Measurements from ENCODE around the gene UBE2E2.

Gene UBE2E2

DNA sequence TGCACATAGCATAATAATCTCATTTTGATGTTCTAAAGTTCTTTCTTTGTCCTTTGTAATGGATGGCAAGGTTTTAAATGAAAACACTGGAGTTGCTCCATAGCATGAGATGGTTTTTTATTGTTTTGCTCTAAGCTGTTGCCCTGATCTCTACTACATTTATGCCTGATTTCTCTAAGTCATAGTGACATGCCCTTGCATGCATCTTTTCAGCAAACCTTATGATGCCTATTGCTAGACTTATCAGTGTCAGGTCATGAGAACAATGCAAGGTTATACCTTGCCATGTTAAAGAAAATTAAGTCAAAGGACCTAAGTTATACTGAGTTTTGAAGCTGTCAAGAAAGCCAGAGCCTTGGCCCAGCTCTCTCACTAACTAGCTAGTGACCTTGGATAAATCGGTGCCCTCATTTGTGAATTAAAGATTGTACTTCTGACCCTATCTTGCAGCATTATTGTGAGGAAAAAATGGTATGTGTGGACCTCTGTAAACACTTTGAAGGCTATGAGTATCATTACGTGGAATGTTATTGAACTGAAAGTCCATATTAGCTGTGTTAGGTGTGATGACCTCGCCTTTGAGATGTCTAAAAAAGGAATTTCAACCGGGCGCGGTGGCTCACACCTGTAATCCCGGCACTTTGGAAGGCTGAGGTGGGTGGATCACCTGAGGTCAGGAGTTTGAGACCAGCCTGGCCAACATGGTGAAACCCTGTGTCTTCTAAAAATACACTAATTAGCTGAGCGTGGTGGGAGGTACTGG is 346.2 kb downstream of the UBE2E2 start:
- DNase-seq: no peak

GRCh38 chr3:23550402-23550801 is 347.3 kb downstream of the UBE2E2 start:
- no peak for DNase-seq

- DNase-seq: no peak
Observed at GRCh38 chr3:23552506-23552905, 349.4 kb downstream of the UBE2E2 start.

- no peak for DNase-seq
Observed at GRCh38 chr3:23553353-23553752, 350.2 kb downstream of the UBE2E2 start.

GRCh38 chr3:23565041-23565775 is 362.1 kb downstream of the UBE2E2 start:
- DNase-seq: no peak

DNA sequence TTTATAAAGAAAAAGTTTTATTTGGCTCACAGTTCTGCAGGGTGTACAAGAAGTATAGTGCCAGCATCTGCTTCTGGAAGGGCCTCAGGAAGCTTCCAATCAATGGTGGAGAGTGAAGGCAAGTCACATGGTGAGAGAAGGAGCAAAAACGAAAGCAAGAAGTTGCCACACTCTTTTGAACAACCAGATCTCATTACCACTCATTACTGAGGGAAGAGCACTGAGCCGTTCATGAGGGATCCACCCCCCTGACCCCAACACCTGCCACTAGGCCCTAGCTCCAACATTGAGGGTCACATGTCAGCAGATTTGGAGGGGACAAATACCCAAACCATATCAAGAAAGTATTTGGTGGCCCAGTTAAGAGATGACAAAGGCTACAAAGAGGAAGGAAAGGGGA is 363.4 kb downstream of the UBE2E2 start:
- no peak for DNase-seq

GRCh38 chr3:23567917-23568316 is 364.8 kb downstream of the UBE2E2 start:
- DNase-seq: no peak

GRCh38 chr3:23573827-23574226 is 370.7 kb downstream of the UBE2E2 start:
- no peak for DNase-seq

DNA sequence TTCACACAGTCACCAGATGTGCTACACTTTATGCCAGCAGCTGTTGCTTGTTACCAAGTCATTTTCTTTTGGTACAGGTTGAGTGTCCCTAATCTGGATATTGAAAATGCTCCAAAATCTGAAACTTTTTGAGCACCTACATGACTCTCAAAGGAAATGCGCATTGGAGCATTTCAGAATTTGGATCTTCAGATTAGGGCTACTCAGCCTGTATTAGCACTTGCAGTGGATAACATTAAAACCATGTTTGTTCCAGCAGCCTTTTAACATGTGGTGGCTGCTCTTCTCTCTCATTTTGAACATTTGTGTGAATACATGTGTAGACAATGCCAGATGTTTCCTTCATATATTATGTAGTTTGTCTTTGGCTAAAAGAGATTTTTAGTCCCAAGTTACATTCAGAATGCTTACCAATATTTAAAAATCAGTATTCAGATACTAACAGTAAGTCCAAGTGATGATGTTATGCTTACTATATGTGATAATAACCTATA is 371.7 kb downstream of the UBE2E2 start:
- DNase-seq: no peak

DNA sequence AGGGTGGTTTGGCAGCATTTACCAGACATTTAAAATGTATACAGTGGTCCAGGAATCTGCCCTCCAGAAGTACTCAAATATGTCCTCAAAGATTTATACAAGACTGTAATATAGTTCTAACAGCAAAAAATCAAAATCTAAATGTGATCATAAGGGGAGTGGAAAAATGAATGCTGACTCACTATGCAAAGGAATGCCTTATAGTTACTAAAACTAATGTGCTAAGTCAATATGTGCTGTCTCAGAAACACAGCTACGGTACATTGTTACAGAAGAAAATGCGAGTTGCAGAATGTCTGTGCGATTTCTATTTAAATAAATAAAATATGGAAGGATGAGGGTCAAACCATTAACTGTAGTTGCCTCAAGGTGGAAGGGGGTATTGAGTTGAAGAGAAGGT is 372.6 kb downstream of the UBE2E2 start:
- no peak for DNase-seq

- DNase-seq: no peak
Observed at GRCh38 chr3:23576379-23576959, 373.3 kb downstream of the UBE2E2 start.

- no peak for DNase-seq
Observed at GRCh38 chr3:23580096-23580713, 377.1 kb downstream of the UBE2E2 start.

- no peak for DNase-seq
Observed at GRCh38 chr3:23583980-23584740, 381.0 kb downstream of the UBE2E2 start.

GRCh38 chr3:23587513-23587912 is 384.4 kb downstream of the UBE2E2 start:
- DNase-seq: no peak

GRCh38 chr3:23588547-23588946 is 385.4 kb downstream of the UBE2E2 start:
- DNase-seq: no peak

GRCh38 chr3:23589602-23590001 is 386.5 kb downstream of the UBE2E2 start:
- DNase-seq: no peak

DNA sequence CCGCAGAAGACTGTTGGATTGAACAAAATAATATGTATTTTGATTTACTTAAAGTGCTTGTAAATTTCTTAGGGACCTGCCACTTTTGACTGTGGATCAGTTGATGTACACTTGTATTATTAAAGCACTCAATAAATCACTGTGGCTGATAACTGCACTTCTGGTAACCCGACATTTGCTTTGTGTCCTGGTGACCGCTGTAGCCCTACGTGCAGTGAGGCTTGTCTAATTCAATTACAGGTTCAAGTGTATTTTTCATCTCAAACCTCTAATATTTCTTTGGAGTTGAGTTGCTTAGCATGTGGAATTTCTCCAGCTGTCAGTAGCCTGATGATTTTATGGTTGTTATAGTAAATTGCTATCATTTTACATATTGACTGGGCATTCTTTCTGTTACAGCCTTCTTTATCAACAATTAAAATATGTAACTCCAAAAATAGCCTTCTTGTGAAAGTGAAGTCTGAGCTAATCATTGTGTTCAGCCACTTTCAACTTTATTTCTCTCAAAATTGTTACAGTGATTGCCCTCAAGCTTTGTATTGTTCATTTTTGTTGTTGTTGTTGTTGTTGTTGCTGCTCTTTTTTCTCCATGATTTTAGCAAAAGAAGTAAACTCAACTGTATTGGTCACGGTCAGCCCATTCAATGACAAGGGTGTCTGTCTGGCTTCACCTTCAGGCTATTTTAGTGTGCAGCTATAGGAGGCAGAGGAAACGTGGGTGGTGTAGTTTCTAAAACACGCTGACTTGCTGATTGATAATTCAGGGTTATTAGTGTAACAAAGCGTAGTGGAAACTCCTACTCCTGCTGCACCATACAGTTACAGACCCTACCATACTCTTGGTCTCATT is 387.5 kb downstream of the UBE2E2 start:
- no peak for DNase-seq

GRCh38 chr3:23591374-23591773 is 388.2 kb downstream of the UBE2E2 start:
- no peak for DNase-seq

- no peak for DNase-seq
Observed at GRCh38 chr3:23592961-23593931, 390.1 kb downstream of the UBE2E2 start.

DNA sequence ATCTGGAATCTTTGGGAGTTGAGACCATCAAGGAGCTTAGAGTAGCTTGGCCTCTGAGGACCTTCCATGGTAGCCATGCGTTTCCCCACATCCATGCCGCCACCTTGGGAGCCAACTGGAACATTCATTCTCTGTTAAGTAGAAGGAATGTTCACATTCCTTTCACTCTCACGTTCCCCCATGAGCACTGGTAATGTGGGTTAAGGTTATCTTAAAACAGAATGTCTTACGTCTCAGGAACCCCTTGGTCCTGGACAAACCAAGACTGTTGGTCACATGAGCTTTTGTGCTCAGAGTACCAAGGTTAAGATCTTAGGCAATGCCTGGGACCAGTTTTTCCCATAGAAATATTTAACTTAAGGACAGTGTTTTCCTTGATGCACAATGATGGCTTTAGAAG is 390.9 kb downstream of the UBE2E2 start:
- no peak for DNase-seq

All from activated effector memory CD4-positive, alpha-beta T cell treated with Interleukin-2 at 50 U/mL for 16 hours (primary cell).